Posterior cingulate gyrus (tissue), 11 donors: ENCODE results near the gene URM1.
A peak's percentile ranks its signal among the peaks of the same experiment; 100 is the strongest.
"Not testable (repeated sequence)": the region's sequence is repeated elsewhere in the genome, so short reads cannot be mapped to it uniquely, and the experiment has no call there.

Experiments used
- DNase-seq, 10 donors: peaks; one replicate each; pipeline versions ENCODE4 v3.0.0 to v3.0.0-alpha.2; 2020 to 2021; ENCODE audit warnings: mixed read lengths in 3 of 10
- intact Hi-C: fragments of 100-400 bp; cut with DNase I; formaldehyde crosslinking; loops from one replicate; pipeline ENCODE4 v1.15.1; 2023

URM1 gene

DNA sequence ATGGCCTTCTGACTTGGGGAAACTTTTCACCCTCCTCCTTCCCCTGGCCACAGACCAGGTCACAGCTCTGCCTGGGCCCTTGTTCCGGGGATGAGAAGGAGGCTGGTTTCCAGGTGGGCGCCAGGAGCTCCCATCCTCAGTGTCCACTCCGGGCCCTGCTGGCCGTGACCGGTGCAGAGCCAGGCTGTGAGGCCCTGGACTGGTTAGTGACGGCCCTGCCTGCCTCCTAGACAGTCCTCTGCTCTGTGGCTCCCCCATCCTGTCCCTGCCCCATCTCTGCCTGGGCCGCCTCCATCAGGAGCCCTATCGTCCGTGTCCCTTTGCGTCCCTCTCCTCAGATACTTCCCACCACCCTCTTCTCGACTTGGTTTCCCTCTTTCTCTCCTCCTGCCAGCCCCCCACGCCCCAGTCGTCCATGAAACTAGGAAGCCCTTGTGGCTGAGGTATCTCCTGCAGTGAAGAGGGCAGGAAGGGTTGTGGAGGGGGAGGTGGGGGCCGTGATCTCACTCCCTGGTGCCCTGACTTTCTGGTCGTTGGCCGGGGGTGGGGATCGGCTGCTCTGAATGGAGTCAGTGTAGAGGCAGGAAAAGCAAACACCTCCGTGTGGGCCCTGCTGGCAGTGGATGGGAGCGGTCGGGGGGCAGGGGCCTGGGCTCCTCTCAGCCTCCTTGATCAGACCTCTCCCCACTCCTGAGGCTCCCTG, 34.1 kb downstream of the URM1 start:
- intact Hi-C loops = no loop called here
- DNase-seq = peak in 2 of 10 donors; percentile 58 to 90

GRCh38 chr9:128405780-128406171, 34.6 kb downstream of the URM1 start:
- DNase-seq = no peak
- intact Hi-C loops = no loop called here

GRCh38 chr9:128406848-128407391, 35.7 kb downstream of the URM1 start:
- DNase-seq = no peak
- intact Hi-C loops = no loop called here

- intact Hi-C loops = loop anchor here (1.0 kb wide), 1 partner anchor 35 kb away; no protein-coding TSS in a partner anchor
- DNase-seq = peak; percentile 71 to 98 (median 84)
These were observed 37.8 kb downstream of the URM1 start for GRCh38 chr9:128408963-128409431.

DNA sequence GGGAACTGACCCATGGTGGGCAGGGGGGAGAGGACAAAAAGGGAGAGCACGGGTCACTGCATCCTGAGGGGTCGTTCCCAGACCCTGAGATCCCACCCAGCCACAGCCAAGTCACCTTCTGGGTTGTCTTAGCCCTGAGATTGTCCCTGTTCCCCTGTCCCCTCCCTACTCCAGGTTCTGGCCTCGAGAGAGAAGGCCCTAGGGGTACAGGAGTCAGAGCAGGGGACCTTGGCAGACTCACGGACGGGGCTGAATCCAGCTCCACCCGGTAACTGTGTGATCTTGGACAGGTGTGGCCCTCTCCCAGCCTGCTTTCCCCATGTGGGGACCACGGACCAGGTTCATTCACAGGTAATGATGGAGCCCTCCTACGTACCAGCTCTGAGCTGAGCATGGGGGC, 38.3 kb downstream of the URM1 start:
- intact Hi-C loops = loop anchor here (1.0 kb wide), 1 partner anchor 35 kb away; no protein-coding TSS in a partner anchor
- no peak for DNase-seq

GRCh38 chr9:128409978-128410377, 38.8 kb downstream of the URM1 start:
- intact Hi-C loops = loop anchor here (1.0 to 5.0 kb wide), 2 partner anchors 36 to 113 kb away; no protein-coding TSS in a partner anchor
- DNase-seq = peak in 3 of 10 donors; percentile 67 to 91 (median 84)

GRCh38 chr9:128411364-128412119, 40.4 kb downstream of the URM1 start:
- peak in 4 of 10 donors; percentile 44 to 91 (median 60) for DNase-seq
- intact Hi-C loops = loop anchor here (1.0 to 5.0 kb wide), 2 partner anchors 49 to 114 kb away; no protein-coding TSS in a partner anchor

GRCh38 chr9:128412120-128412790, 41.1 kb downstream of the URM1 start:
- peak; percentile 76 to 99 (median 92) for DNase-seq
- intact Hi-C loops = loop anchor here (1.0 to 5.0 kb wide), 2 partner anchors 50 to 115 kb away; no protein-coding TSS in a partner anchor

- not testable (repeated sequence) for DNase-seq
- intact Hi-C loops = loop anchor here (5.0 kb wide), 1 partner anchor 116 kb away; no protein-coding TSS in a partner anchor
These were observed 42.6 kb downstream of the URM1 start for GRCh38 chr9:128413728-128414127.

DNA sequence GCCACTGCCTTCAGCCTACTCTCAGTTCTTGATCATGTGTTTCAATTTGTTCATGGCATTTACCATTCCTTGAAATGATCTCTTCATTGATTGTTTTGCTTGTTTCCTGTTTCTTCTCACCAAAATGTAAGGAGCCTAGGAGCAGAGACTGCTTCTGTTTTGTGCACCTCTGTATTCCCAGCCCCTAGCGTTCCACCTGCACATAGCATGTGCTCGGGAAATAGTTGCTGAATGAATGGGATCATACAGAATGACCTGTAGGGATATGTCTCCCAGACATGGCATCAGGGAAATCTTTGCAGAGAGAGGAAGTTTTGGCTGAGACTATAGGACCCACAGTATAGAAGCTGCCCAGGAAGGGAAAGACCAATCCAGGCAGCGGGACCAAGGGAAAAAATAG, 43.3 kb downstream of the URM1 start:
- intact Hi-C loops = loop anchor here (5.0 kb wide), 1 partner anchor 117 kb away; no protein-coding TSS in a partner anchor
- DNase-seq = no peak

DNA sequence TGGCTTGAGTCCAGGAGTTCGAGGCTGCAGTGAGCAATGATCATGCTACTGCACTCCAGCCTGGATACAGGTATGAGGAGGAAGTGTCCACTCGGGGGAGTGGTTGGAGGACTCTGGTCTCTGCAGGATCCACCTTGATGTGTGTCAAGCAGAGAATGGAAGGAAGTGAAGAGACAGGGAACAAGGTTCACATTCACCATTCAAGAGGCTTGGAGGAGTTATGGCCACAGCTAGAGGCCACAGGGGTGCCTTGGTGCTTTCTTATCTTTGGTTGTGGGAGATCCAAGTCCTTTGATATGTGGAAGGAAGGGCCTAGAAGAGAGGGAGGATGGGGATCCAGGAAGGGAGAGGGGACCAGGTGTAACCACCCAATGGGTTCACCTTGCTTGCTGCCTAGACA, 44.1 kb downstream of the URM1 start:
- intact Hi-C loops = no loop called here
- DNase-seq = no peak

- no peak for DNase-seq
These were observed 44.8 kb downstream of the URM1 start for GRCh38 chr9:128416014-128416413.

GRCh38 chr9:128416432-128417019, 45.4 kb downstream of the URM1 start:
- DNase-seq = no peak
- intact Hi-C loops = no loop called here

More at GRCh38 chr9:128416014-128416413, 44.8 kb downstream of the URM1 start:
- intact Hi-C loops = no loop called here

DNA sequence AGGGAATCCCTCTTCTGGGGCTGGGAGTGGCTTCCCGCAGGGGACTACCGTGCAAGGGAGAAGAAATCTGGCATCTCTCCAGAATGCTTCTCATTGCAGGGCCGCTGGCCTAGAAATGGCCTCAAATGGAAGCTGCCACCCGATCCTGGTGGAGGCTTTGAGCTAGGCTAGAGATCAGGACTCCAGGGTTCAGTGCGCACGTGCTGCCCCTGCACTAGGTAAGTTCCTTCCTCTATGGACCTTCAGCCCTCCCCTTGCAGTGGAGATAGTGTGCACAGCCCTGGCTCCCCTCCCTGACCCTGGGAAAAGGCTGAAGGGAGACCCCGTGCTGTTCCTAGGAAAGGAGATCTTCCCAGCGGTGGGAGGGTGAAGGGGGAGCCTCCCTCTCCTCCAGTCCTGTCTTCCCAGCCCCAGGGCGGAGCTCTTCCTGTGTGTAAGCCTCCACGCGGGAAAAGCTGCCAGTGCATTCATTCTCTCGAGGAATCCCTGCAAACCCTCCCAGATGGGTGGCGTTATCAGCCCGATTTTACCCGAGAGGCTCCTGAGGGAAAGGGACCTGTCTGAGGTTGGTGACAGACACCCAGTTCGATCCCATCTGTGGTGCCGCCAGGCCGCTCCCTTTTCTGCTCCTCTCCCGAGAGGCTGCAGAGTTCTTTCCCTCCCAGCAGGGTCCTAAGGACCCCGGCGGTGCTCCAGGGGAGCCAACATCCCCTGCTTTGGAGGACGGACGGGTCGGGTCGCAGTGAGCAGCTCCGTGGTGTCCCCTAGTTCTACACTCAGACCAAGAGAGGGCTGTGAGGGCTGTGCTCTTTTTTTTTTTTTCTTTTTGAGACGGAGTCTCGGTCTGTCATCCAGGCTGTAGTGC, 48.1 kb downstream of the URM1 start:
- no peak for DNase-seq

DNA sequence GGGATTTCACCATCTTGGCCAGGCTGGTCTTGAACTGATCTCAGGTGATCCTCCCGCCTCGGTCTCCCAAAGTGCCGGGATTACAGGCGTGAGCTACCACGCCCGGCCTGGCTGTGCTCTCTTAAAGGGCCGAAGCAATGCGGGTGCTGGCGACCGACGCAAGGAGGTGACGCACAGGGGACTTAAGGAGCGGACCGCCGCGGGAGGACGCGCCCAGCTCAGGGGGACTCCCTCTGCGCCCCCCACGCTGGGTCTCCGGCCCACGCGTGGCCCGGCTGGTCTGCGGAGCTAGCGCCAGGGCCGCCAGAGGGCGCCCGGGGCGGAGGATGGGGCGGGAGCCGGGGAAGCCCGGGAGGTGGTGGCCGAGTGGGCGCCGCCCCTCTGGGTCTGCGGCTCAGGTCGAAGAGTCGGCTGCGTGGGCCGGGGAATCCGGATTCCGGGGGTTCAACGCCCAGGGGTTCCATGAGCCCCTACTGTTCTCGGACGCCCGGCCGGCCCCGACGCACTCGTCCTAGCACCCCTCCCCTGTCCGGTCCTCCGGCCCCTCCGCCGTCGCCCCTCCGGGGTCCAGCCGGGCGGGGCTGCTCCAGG, 49.0 kb downstream of the URM1 start:
- peak; percentile 38 to 94 (median 63) for DNase-seq
- intact Hi-C loops = no loop called here

More for the DNA sequence above, 48.1 kb downstream of the URM1 start:
- intact Hi-C loops = no loop called here

GRCh38 chr9:128420651-128421481, 49.7 kb downstream of the URM1 start, which contains the start of gene CERCAM:
Gene CERCAM, plus strand, starts transcription at chr9:128420857. Its CDS starts 21 bp downstream, at chr9:128420878.
- peak in 6 of 10 donors; percentile 34 to 93 (median 76) for DNase-seq
- intact Hi-C loops = no loop called here

GRCh38 chr9:128421482-128421996, 50.4 kb downstream of the URM1 start:
- intact Hi-C loops = no loop called here
- DNase-seq = no peak
